ENCODE data around the gene SIRT2.
A peak's percentile ranks its signal among the peaks of the same experiment; 100 is the strongest.

The SIRT2 gene

DNA sequence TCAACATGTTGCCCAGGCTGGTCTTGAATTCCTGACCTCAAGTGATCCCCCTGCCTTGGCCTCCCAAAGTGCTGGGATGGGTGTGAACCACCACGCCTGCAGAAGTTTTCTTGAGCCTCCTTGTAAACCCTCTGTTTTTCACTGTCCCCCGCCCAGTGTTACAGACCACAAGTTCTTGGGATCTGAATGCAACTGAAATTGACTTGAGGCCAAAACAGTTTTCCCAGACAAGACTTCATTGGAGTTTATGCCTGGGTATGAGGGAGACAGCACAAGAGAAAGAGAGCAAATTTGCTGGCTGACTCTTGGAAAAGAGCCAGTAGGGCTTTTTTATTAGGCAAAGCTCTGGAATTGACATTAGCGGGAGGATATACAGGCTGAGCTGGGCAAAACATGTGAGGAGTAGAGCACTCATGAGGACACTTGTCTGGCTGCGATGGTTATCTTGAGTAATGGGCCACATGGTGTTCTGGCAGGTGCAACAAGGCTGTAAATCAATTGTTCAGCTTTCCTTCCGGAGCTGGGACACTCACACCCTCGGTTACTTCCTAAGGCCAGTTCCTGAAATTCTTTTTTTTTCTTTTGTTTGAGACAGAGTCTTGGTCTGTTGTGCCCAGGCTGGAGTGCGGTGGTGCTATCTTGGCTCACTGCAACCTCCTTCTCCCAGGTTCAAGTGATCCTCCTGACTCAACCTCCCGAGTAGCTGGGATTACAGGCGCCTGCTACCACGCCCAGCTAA is 36.9 kb downstream of the SIRT2 start (continued):
- TF ChIP-seq MEIS1 (CRISPR knock-in tag; IDR thresholded peaks at IDR 0.05; ENCODE audit: borderline replicate concordance), result no peak
- TF ChIP-seq, protein P1, sequence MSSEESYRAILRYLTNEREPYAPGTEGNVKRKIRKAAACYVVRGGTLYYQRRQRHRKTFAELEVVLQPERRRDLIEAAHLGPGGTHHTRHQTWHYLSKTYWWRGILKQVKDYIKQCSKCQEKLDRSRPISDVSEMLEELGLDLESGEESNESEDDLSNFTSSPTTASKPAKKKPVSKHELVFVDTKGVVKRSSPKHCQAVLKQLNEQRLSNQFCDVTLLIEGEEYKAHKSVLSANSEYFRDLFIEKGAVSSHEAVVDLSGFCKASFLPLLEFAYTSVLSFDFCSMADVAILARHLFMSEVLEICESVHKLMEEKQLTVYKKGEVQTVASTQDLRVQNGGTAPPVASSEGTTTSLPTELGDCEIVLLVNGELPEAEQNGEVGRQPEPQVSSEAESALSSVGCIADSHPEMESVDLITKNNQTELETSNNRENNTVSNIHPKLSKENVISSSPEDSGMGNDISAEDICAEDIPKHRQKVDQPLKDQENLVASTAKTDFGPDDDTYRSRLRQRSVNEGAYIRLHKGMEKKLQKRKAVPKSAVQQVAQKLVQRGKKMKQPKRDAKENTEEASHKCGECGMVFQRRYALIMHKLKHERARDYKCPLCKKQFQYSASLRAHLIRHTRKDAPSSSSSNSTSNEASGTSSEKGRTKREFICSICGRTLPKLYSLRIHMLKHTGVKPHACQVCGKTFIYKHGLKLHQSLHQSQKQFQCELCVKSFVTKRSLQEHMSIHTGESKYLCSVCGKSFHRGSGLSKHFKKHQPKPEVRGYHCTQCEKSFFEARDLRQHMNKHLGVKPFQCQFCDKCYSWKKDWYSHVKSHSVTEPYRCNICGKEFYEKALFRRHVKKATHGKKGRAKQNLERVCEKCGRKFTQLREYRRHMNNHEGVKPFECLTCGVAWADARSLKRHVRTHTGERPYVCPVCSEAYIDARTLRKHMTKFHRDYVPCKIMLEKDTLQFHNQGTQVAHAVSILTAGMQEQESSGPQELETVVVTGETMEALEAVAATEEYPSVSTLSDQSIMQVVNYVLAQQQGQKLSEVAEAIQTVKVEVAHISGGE (tag by site-specific recombination; conservative IDR thresholded peaks at IDR 0.05; ENCODE audit: low read depth), result peak; percentile 40; the same call in 1 of the 2 replicates
- TF ChIP-seq ZNF341 (tag by site-specific recombination; IDR thresholded peaks at IDR 0.05; ENCODE audit: low read depth), result peak; percentile 41; the same call in 1 of the 2 replicates
- TF ChIP-seq ZNF677 (tag by site-specific recombination; IDR thresholded peaks at IDR 0.05), result peak; percentile 87
- TF ChIP-seq, protein P2, sequence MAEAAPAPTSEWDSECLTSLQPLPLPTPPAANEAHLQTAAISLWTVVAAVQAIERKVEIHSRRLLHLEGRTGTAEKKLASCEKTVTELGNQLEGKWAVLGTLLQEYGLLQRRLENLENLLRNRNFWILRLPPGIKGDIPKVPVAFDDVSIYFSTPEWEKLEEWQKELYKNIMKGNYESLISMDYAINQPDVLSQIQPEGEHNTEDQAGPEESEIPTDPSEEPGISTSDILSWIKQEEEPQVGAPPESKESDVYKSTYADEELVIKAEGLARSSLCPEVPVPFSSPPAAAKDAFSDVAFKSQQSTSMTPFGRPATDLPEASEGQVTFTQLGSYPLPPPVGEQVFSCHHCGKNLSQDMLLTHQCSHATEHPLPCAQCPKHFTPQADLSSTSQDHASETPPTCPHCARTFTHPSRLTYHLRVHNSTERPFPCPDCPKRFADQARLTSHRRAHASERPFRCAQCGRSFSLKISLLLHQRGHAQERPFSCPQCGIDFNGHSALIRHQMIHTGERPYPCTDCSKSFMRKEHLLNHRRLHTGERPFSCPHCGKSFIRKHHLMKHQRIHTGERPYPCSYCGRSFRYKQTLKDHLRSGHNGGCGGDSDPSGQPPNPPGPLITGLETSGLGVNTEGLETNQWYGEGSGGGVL (tag by site-specific recombination; IDR thresholded peaks at IDR 0.05), result peak; percentile 72
- TF ChIP-seq ZNF560 (tag by site-specific recombination; IDR thresholded peaks at IDR 0.05; ENCODE audit: borderline replicate concordance), result no peak
- TF ChIP-seq ZNF416 (tag by site-specific recombination; IDR thresholded peaks at IDR 0.05), result no peak
- TF ChIP-seq WT1 (tag by site-specific recombination; IDR thresholded peaks at IDR 0.05), result peak; percentile 99
- no peak; the same call in 1 of the 2 replicates for TF ChIP-seq ZNF645 (tag by site-specific recombination; IDR thresholded peaks at IDR 0.05)
- no peak for TF ChIP-seq ZNF433 (tag by site-specific recombination; IDR thresholded peaks at IDR 0.05; ENCODE audit: low read depth)
- TF ChIP-seq SCRT1 (tag by site-specific recombination; IDR thresholded peaks at IDR 0.05; ENCODE audit: borderline replicate concordance), result peak; percentile 99
- TF ChIP-seq ZNF629 (tag by site-specific recombination; IDR thresholded peaks at IDR 0.05), result peak; percentile 81
- TF ChIP-seq SCRT2 (tag by site-specific recombination; IDR thresholded peaks at IDR 0.05), result peak; percentile 99
- TF ChIP-seq ZBTB1 (tag by site-specific recombination; IDR thresholded peaks at IDR 0.05), result 0 out of 2 replicates have a peak, but pooled peaks have one; percentile 52
- TF ChIP-seq ZNF335 (tag by site-specific recombination; conservative IDR thresholded peaks at IDR 0.05), result peak; percentile 82
- no peak for TF ChIP-seq ZNF302 (tag by site-specific recombination; IDR thresholded peaks at IDR 0.05; ENCODE audit: low read depth)
- TF ChIP-seq ZNF248 (tag by site-specific recombination; IDR thresholded peaks at IDR 0.05), result no peak
- no peak for TF ChIP-seq ZNF266 (tag by site-specific recombination; IDR thresholded peaks at IDR 0.05; ENCODE audit: low read depth)
- 0 out of 2 replicates have a peak, but pooled peaks have one; percentile 37 for TF ChIP-seq ZNF701 (tag by site-specific recombination; IDR thresholded peaks at IDR 0.05)
- TF ChIP-seq, protein P3, sequence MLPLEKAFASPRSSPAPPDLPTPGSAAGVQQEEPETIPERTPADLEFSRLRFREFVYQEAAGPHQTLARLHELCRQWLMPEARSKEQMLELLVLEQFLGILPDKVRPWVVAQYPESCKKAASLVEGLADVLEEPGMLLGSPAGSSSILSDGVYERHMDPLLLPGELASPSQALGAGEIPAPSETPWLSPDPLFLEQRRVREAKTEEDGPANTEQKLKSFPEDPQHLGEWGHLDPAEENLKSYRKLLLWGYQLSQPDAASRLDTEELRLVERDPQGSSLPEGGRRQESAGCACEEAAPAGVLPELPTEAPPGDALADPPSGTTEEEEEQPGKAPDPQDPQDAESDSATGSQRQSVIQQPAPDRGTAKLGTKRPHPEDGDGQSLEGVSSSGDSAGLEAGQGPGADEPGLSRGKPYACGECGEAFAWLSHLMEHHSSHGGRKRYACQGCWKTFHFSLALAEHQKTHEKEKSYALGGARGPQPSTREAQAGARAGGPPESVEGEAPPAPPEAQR (tag by site-specific recombination; IDR thresholded peaks at IDR 0.05), result peak; percentile 14; the same call in 1 of the 2 replicates
- TF ChIP-seq ZNF501 (tag by site-specific recombination; IDR thresholded peaks at IDR 0.05), result peak; percentile 35; the same call in 1 of the 2 replicates
- no peak for TF ChIP-seq HOXD13 (CRISPR knock-in tag; IDR thresholded peaks at IDR 0.05; ENCODE audit: borderline replicate concordance)
- TF ChIP-seq ZFP41 (tag by site-specific recombination; IDR thresholded peaks at IDR 0.05; ENCODE audit: borderline replicate concordance), result no peak
- TF ChIP-seq, protein P4, sequence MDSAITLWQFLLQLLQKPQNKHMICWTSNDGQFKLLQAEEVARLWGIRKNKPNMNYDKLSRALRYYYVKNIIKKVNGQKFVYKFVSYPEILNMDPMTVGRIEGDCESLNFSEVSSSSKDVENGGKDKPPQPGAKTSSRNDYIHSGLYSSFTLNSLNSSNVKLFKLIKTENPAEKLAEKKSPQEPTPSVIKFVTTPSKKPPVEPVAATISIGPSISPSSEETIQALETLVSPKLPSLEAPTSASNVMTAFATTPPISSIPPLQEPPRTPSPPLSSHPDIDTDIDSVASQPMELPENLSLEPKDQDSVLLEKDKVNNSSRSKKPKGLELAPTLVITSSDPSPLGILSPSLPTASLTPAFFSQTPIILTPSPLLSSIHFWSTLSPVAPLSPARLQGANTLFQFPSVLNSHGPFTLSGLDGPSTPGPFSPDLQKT (IDR thresholded peaks at IDR 0.05; ENCODE audit: borderline replicate concordance, low read depth, low read length), result no peak
- no peak for TF ChIP-seq ZNF350 (tag by site-specific recombination; IDR thresholded peaks at IDR 0.05)
- no peak for TF ChIP-seq ZNF169 (tag by site-specific recombination; IDR thresholded peaks at IDR 0.05)
- 0 out of 2 replicates have a peak, but pooled peaks have one; percentile 51 for TF ChIP-seq ZNF19 (tag by site-specific recombination; IDR thresholded peaks at IDR 0.05; ENCODE audit: low read depth)
- TF ChIP-seq, protein P5, sequence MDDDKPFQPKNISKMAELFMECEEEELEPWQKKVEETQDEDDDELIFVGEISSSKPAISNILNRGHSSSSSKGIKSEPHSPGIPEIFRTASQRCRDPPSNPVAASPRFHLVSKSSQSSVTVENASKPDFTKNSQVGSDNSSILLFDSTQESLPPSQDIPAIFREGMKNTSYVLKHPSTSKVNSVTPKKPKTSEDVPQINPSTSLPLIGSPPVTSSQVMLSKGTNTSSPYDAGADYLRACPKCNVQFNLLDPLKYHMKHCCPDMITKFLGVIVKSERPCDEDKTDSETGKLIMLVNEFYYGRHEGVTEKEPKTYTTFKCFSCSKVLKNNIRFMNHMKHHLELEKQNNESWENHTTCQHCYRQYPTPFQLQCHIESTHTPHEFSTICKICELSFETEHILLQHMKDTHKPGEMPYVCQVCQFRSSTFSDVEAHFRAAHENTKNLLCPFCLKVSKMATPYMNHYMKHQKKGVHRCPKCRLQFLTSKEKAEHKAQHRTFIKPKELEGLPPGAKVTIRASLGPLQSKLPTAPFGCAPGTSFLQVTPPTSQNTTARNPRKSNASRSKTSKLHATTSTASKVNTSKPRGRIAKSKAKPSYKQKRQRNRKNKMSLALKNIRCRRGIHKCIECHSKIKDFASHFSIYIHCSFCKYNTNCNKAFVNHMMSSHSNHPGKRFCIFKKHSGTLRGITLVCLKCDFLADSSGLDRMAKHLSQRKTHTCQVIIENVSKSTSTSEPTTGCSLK (tag by site-specific recombination; IDR thresholded peaks at IDR 0.05), result no peak
